HepG2 (cell line): Measurements from ENCODE around the gene ZNF860. TPM values are rescaled to one million over a fixed set of nuclear protein-coding genes. Genes with fewer than 3 reads are reported as not detected.
A peak's percentile ranks its signal among the peaks of the same experiment; 100 is the strongest.

Experiments used
- ATAD3A ChIP-seq: sonication (generic); formaldehyde crosslinking; IDR thresholded peaks from 2 replicates; pipeline ENCODE4 v1.4.0; 2020; ENCODE audit warnings: missing genetic modification reagents
- ATF3 ChIP-seq: sonication (generic); formaldehyde crosslinking; IDR thresholded peaks from 2 replicates; pipeline ENCODE4 v1.4.0; 2020; ENCODE audit warnings: missing genetic modification reagents
- BCL3 ChIP-seq: sonication (generic); formaldehyde crosslinking; IDR thresholded peaks from 2 replicates; pipeline ENCODE4 v1.5.1; 2020; ENCODE audit warnings: mild to moderate bottlenecking, missing genetic modification reagents, moderate library complexity
- HOXA3 ChIP-seq: sonication (generic); formaldehyde crosslinking; IDR thresholded peaks from 2 replicates; pipeline ENCODE4 v1.5.0; 2020; ENCODE audit warnings: missing genetic modification reagents
- IRX3 ChIP-seq: sonication (generic); formaldehyde crosslinking; IDR thresholded peaks from 2 replicates; pipeline ENCODE4 v1.8.1; 2023; ENCODE audit warnings: mild to moderate bottlenecking, low read depth, missing genetic modification reagents, borderline replicate concordance
- NFAT5 ChIP-seq: sonication (generic); formaldehyde crosslinking; IDR thresholded peaks from 2 replicates; pipeline ENCODE4 v1.4.0; 2020; ENCODE audit warnings: missing genetic modification reagents
- NR0B2 ChIP-seq: sonication (generic); formaldehyde crosslinking; IDR thresholded peaks from 2 replicates; pipeline ENCODE4 v1.4.0; 2020; ENCODE audit warnings: mild to moderate bottlenecking, missing genetic modification reagents
- PHF20 ChIP-seq: sonication (generic); formaldehyde crosslinking; IDR thresholded peaks from 2 replicates; pipeline ENCODE4 v1.5.0; 2020; ENCODE audit warnings: mild to moderate bottlenecking, missing genetic modification reagents
- REPIN1 ChIP-seq: sonication (generic); formaldehyde crosslinking; IDR thresholded peaks from 2 replicates; pipeline ENCODE4 v1.8.0; 2022; ENCODE audit warnings: missing genetic modification reagents, low read depth, mild to moderate bottlenecking, borderline replicate concordance
- SPEN ChIP-seq: sonication (generic); formaldehyde crosslinking; IDR thresholded peaks from 2 replicates; pipeline ENCODE4 v1.5.1; 2020; ENCODE audit warnings: low read depth, mild to moderate bottlenecking, missing genetic modification reagents
- TBX3 ChIP-seq: fragments of 450-650 bp; IDR thresholded peaks from 2 replicates; pipeline ENCODE4 v1.6.1; 2017; ENCODE audit warnings: antibody characterized with exemption, mild to moderate bottlenecking, inconsistent platforms, borderline replicate concordance
- ZBTB1 ChIP-seq: sonication (generic); formaldehyde crosslinking; IDR thresholded peaks from 2 replicates; pipeline ENCODE4 v1.4.0; 2020; ENCODE audit warnings: missing genetic modification reagents, borderline replicate concordance
- ZFP82 ChIP-seq: sonication (generic); formaldehyde crosslinking; IDR thresholded peaks from 2 replicates; pipeline ENCODE4 v1.5.1; 2020; ENCODE audit warnings: mild to moderate bottlenecking, missing genetic modification reagents, borderline replicate concordance
- ZNF260 ChIP-seq: sonication (generic); formaldehyde crosslinking; IDR thresholded peaks from 2 replicates; pipeline ENCODE4 v1.4.0; 2020; ENCODE audit warnings: missing genetic modification reagents, low read depth, mild to moderate bottlenecking, borderline replicate concordance
- ZNF446 ChIP-seq: sonication (generic); formaldehyde crosslinking; IDR thresholded peaks from 2 replicates; pipeline ENCODE4 v1.5.0; 2020; ENCODE audit warnings: mild to moderate bottlenecking, missing genetic modification reagents
- ZNF460 ChIP-seq: sonication (generic); formaldehyde crosslinking; IDR thresholded peaks from 2 replicates; pipeline ENCODE4 v1.5.1; 2020; ENCODE audit warnings: missing genetic modification reagents, mild to moderate bottlenecking, borderline replicate concordance
- ZNF552 ChIP-seq: sonication (generic); formaldehyde crosslinking; IDR thresholded peaks from 2 replicates; pipeline ENCODE4 v1.9.0; 2022; ENCODE audit warnings: missing genetic modification reagents, mild to moderate bottlenecking, borderline replicate concordance
- ZNF616 ChIP-seq: sonication (generic); formaldehyde crosslinking; IDR thresholded peaks from 2 replicates; pipeline ENCODE4 v1.5.0; 2020; ENCODE audit warnings: low read depth, mild to moderate bottlenecking, missing genetic modification reagents
- polyA plus RNA-seq, 8 experiments: library from polyadenylated mRNA; depleted of rRNA in 3 of 8; stranded (reverse) in 7 of 8; unstranded in 1 of 8; fragments of >200 nt; fragmentation: Illumina TruSeq in 4 of 8; extraction: Trizol in 4 of 8; gene quantifications; 2 replicates each; pipeline versions ENCODE4 v1.2.1 to v1.2.3, GENCODE V29; 2011 to 2016; ENCODE audit warnings: low read depth in 4 of 8, missing spikeins in 1 of 8, mixed read lengths in 1 of 8; ENCODE audit not compliant: insufficient read depth in 1 of 8
- total RNA-seq, 5 experiments: library from RNA; depleted of rRNA; stranded (reverse); fragments of >200 nt; fragmentation: Illumina TruSeq; extraction: Trizol; gene quantifications; 2 replicates each; pipeline ENCODE4 v1.2.3, GENCODE V29; 2016; ENCODE audit warnings: low read depth in 1 of 5

The ZNF860 gene
- total and polyA plus RNA-seq, 2 of the 13 experiments (the other 11 are each of a cell fraction or from before 2014, with no cell fraction given), result 0.55 to 0.73 TPM

- no peak for TF ChIP-seq NR0B2 (CRISPR knock-in tag)
- no peak for TF ChIP-seq BCL3 (CRISPR knock-in tag)
- no peak for TF ChIP-seq ZNF260
- TF ChIP-seq ZNF616 (CRISPR knock-in tag), result no peak
- no peak for TF ChIP-seq PHF20 (CRISPR knock-in tag)
- TF ChIP-seq REPIN1 (CRISPR knock-in tag), result no peak; the same call in 1 of the 2 replicates
- TF ChIP-seq SPEN (CRISPR knock-in tag), result 0 out of 2 replicates have a peak, but pooled peaks have one; percentile 4
- TF ChIP-seq NFAT5 (CRISPR knock-in tag), result no peak
- TF ChIP-seq IRX3 (CRISPR knock-in tag), result no peak
- no peak for TF ChIP-seq ZFP82 (CRISPR knock-in tag)
- peak; percentile 48; the same call in 1 of the 2 replicates for TF ChIP-seq HOXA3 (CRISPR knock-in tag)
- TF ChIP-seq ZNF446 (CRISPR knock-in tag), result peak; percentile 81; the same call in 1 of the 2 replicates
- 0 out of 2 replicates have a peak, but pooled peaks have one; percentile 46 for TF ChIP-seq ZNF552
- TF ChIP-seq TBX3, result no peak
- TF ChIP-seq ZNF460 (CRISPR knock-in tag), result no peak
- TF ChIP-seq ATAD3A, result no peak
- no peak for TF ChIP-seq ZBTB1 (CRISPR knock-in tag)
- no peak; the same call in 1 of the 2 replicates for TF ChIP-seq ATF3
Observed at GRCh38 chr3:31981206-31982181, at the start of gene ZNF860, which contains the start of gene OSBPL10 (continued).
